Suppressor macrophage treated with lipopolysaccharide for 4 hours (primary cell): ENCODE data around the gene NDUFB3.
A peak's percentile ranks its signal among the peaks of the same experiment; 100 is the strongest.
"Not testable (repeated sequence)": the region's sequence is repeated elsewhere in the genome, so short reads cannot be mapped to it uniquely, and the experiment has no call there.

Experiments
- DNase-seq: peaks from one replicate; pipeline ENCODE4 v3.0.0-alpha.2; 2020

The NDUFB3 gene

DNA sequence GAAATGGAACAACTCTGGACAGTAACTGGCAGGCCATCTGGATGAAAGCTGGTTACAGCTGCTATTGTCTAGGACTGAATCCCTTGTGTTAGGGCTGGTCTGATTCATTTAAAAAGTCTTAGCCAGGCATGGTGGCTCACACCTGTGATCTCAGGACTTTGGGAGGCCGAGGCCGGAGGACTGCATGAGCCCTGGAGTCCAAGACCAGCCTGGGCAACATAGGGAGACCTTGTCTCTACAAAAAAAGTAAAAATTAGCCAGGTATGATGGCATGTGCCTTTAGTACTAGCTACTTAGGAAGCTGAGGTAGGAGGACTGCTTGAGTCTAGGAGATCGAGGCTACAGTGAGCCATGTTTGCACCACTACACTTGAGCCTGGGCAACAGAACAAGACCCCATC lies 28.7 kb downstream of the NDUFB3 start:
- DNase-seq = no peak

GRCh38 chr2:201105759-201106158 lies 34.0 kb downstream of the NDUFB3 start:
- DNase-seq = no peak

DNA sequence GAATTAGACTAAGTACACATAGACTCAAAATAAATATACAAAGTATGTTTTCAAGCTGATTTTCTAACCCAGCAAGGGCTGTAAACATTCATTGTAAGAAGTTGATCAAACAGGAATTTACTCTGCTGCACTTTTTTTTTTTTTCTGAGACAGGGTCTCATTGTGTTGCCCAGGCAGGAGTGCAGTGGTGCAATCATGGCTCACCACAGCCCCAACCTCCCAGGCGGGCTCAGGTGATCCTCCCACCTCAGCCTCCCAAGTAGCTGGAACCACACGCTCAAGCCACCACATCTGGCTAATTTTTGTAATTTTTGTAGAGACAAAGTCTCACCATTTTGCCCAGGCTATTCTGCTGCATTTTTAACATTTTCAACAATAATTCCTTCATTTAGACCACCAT lies 35.8 kb downstream of the NDUFB3 start:
- DNase-seq = no peak

- DNase-seq = no peak
Observed at GRCh38 chr2:201108341-201108740, 36.5 kb downstream of the NDUFB3 start.

DNA sequence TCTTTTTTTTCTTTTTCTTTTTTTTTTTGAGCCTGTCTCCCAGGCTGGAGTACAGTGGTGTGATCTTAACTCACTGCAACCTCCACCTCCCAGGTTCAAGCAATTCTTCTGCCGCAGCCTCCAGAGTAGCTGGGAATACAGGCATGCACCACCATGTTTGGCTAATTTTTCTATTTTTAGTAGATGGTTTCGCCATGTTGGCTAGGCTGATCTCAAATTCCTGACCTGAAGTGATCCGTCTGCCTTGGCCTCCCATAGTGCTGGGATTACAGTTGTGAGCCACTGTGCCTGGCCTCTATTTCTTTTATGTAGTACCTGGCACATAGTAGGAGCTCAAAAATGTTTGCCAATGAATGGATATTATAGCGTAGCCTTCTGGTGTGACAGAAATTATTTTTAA lies 37.4 kb downstream of the NDUFB3 start:
- no peak for DNase-seq

DNA sequence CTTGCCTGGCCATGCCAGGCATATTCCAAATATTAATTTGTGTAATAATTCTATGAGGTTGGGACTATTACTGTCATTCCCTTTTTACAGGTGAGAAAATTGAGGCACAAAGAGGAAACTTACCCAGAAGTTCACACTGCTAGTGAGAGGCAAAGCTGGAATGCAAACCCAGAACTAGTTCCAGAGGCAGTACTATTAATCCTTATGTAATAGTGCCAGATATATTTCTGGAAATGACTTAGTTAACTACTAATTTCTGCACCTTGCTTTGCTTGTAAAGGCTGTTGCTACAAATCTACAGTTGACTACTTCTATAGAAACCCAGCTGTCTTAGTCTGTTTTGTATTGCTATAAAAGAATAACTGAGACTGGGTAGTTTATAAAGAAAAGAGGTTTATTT lies 38.8 kb downstream of the NDUFB3 start:
- no peak for DNase-seq

DNA sequence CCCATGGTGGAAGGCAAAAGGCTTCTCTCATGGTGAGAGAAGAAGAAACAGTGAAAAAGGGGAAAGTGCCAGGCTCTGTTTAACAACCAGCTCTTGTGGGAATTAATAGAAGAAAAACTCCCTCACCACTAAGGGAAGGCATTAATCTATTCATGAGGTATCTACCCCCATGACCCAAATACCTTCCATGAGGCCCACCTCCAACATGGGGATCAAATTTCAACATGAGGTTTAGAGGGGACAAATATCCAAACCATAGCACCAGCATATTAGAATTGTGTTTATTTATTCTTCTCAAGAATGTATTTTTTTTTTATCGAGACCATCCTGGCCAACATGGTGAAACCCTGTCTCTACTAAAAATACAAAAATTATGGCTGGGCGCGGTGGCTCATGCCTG lies 39.3 kb downstream of the NDUFB3 start:
- no peak for DNase-seq

- no peak for DNase-seq
Observed at GRCh38 chr2:201114350-201114749, 42.5 kb downstream of the NDUFB3 start.

DNA sequence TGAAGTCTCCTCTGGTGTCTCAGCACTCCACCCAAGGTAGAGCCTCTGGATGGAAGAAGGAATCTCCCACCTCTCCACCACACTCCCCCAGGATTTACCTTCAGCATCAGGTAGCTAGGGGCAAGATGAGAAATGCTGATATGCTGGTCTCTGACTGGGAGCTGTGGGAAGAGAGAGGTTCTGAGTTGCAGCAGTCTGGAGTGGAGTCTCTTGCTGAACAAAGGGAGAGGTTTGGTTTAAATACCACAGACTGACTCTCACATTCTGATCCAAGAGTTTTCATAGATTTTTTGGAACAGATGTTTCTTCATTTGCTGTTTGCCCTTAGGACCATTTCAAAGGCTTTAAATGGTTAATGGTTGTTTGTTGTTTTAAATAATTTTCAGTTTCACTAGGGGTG lies 43.0 kb downstream of the NDUFB3 start:
- DNase-seq = no peak

DNA sequence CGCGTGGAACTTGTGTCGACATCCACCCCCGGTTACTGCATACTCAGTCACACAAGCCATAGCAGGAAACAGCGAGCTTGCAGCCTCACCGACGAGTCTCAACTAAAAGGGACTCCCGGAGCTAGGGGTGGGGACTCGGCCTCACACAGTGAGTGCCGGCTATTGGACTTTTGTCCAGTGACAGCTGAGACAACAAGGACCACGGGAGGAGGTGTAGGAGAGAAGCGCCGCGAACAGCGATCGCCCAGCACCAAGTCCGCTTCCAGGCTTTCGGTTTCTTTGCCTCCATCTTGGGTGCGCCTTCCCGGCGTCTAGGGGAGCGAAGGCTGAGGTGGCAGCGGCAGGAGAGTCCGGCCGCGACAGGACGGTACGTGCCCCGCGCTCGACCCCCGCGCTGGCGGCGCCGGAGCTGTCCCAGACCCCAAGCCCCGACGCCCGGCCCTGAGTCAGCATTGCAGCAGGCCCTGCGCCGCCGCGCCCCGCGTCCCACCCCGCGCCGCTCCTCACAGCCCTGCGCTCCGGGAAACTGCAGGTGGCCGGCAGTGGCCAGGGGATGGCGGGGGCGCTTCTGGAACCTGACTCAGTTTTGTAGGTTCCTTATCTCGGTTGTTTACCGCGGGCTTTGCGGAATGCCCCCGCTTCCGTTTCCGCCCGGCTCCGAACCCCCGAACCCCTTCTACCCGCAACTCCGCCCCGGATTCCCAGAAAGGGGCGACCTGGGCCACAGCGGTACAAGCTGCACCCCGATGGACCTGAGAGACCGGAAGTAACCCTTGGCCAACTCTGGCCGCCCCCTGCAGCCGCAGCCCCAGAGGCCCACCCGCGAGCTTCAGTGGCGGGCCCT lies 44.5 kb downstream of the NDUFB3 start, which contains the start of gene CFLAR:
CFLAR (plus strand) TSS at position 50 of the 844 bp plus-strand sequence. CDS start 13,702 bp downstream, outside the sequence.
- peak; percentile 92 for DNase-seq

GRCh38 chr2:201116959-201117734 lies 45.3 kb downstream of the NDUFB3 start:
- DNase-seq = peak; percentile 84

DNA sequence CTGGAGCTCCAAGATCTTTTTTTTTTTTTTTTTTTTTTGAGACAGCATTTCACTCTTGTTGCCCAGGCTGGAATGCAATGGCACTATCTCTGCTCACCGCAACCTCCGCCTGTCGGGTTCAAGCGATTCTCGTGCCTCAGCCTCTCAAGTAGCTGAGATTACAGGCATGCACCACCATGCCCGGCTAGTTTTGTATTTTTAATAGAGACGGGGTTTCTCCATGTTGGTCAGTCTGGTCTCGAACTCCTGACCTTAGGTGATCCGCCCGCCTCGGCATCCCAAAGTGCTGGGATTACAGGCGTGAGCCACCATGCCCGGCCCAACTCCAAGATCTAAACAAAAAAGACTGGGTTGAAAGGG lies 45.9 kb downstream of the NDUFB3 start:
- not testable (repeated sequence) for DNase-seq

DNA sequence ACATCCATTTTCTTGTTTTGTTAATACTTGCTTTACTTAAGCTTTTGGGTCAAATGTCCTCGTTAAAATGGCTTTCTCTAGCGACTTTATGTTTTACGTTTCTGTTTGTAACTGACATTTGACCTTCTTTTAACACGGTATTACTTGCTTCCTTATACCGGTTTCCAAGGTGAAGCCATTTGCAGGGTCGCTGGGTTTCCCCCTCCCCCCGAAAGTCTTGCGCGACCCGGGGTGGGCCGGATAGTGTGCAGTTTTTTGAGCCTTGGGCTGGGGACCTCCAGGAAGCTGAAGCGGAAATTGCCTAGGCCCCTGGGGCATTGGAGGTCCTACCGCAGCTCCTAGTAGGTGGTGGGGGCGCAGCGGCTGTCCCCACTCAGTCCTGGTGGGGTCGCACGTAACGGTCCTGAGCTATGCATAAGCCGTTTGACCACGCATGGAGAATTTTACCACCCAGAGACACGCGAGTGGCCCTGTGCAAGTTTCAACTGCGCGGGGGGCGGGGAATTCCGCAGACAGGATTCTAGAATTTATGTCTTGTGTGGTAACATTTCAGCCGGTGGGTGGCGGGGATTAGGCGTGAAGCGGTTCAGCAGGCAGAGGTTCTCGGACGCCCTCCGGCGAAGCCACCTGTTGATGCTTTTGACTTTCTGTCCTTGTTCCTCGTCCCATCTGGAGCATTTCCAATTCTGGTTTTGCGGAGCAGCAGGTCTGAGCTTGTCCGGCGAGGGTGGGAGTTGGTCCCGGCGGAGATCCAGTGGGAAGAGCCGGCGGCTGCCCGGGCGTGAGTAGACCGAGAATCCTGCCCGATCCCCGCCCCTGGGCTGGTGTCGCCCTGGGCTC lies 46.5 kb downstream of the NDUFB3 start:
- DNase-seq = peak; percentile 92

GRCh38 chr2:201118961-201119854 lies 47.4 kb downstream of the NDUFB3 start:
- peak; percentile 57 for DNase-seq

DNA sequence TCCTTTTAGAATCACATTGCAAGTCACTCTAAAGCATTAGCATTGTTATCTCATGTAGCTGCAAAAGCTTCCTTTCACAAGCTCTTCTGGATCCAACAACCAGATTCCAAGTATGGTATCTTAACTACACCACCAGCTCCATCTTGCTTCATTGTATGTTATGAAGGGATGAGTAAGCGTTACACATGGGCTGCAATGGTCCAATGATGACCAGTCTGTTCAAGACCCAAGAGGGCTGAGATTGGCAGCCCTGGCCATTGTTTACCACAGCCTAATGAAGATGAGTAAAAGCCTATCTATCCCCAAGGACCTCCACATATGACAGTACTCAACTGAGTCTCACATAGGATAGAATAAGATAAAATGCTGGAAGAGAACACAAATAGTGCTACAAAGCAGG lies 50.5 kb downstream of the NDUFB3 start:
- peak; percentile 67 for DNase-seq

- peak; percentile 92 for DNase-seq
Observed at GRCh38 chr2:201126308-201127151, 54.7 kb downstream of the NDUFB3 start.

DNA sequence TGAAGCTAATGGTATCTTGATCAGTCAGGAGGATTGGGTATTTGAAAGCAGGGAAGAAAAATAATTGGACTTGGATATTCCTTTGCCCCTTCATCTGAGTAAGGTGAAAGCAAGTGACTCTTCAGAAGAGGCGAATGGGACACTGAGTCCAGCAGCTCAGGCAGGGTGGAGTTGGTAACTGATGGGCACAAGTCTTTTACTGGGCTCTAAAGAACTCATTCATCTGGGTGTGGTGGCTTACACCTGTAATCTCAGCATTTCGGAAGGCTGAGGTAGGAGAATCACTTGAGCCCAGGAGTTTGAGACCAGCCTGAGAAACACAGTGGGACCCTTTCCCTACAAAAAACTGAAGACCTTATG lies 55.3 kb downstream of the NDUFB3 start:
- no peak for DNase-seq

GRCh38 chr2:201127570-201127969 lies 55.8 kb downstream of the NDUFB3 start:
- peak; percentile 90 for DNase-seq

DNA sequence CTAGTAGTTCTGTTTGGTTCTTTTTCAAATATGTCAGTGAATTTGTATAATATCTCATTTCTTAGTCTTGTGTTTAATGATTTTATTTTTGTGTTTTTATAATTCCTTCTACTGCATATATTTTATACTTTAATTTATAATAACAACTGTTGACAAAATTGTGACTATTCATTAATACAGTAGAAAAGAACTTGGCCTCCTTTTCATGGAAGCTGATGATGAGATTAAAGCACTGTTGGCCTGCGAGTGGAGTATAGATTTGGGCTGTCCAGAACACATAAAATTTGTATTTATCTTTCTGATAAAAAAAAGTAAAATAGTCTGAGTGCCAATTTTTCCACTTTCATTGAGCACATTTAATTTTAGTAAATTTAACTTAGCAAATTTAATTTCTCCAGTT lies 56.2 kb downstream of the NDUFB3 start:
- peak; percentile 5 for DNase-seq

DNA sequence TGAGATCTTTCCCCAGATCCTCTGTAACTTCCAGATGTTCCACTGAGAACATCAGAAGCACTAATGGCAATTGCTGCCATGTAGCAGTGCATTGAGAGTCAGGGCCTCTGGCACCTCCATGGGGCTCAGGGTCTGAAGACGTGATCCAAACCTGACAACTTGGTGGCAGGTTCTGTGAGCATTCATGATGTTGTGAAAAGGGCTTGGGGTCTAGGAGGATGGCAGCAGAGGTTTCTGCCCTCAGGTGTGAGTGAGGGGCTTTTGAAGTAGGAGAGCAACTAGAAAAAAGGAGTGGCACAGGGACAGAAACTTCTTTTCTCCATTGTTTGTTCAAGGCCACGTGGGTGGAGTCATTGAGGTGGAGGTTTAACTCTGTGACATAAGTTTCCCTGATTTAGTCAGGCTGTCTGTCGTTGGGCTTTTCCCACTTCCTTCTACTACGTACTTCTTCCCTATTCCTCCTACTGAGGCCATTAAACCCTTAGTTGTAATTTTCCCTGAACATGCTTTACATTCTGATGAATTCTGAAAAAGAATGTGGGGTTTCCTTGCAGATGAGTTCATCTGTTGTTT lies 57.2 kb downstream of the NDUFB3 start:
- DNase-seq = peak; percentile 95
